HG03097 (cell line): ENCODE data around the gene UBE2E2.
A peak's percentile ranks its signal among the peaks of the same experiment; 100 is the strongest.

Experiments
- ATAC-seq: cut with Tn5 transposase; IDR thresholded peaks from one replicate; pipeline ENCODE4 v1.9.1; 2021; ENCODE audit not compliant: unreplicated experiment, low FRiP score

Gene UBE2E2

GRCh38 chr3:23192816-23193215 lies 10.3 kb upstream of the UBE2E2 start:
- no peak for ATAC-seq

DNA sequence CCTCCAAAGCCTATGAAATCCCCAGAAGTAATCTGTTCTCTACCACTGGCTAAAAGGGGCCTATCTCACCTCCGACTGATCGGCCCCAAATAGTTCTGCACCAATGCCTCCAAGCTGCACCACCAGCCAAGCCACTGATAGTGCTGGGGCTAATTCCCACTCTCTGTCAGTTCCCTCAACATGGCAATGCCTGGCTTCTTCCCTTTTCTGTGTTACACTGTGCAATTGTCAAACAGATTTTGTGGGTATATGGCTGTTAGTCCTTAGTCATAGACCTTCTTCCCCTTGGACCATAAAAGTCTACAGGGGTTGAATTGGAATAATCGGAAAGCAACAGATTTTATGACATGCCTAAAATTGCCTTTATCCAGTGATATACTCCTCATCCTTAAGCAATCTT lies 9.3 kb upstream of the UBE2E2 start:
- no peak for ATAC-seq

GRCh38 chr3:23198801-23199200 lies 4.3 kb upstream of the UBE2E2 start:
- ATAC-seq: no peak

- no peak for ATAC-seq
These were observed 3.5 kb upstream of the UBE2E2 start for GRCh38 chr3:23199649-23200048.

DNA sequence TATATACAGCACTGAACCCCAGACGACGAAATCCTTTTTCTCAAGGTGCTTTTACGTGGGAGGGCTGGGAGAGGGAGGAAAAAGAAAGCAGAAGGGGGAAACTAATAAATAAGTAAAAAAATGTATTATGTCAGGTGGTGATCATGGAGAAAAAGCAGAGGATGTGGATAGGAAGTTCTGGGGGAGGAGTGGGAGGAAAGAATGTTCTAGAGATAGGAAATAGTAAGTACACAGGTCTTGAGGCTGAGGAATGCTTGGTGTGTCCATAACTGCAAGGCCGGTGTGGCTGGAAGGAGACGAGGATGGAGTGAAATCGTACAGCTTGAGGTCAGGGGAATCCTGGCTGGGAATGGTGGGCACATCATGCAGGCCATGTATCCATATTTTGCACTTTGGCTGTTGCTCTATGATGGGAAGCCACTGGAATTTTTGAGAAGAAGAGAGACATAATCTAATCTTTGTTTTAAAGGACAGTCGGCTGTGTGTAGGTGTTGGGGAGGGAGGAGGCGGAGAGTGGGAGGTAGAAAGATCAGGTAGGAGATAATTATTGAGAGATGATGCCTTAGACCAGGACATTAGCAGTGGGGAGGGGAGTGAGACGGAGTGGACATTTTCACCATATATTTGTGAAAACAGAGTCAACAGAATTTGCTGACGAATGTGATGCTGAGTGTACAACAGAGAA lies 1.8 kb upstream of the UBE2E2 start:
- ATAC-seq: no peak

DNA sequence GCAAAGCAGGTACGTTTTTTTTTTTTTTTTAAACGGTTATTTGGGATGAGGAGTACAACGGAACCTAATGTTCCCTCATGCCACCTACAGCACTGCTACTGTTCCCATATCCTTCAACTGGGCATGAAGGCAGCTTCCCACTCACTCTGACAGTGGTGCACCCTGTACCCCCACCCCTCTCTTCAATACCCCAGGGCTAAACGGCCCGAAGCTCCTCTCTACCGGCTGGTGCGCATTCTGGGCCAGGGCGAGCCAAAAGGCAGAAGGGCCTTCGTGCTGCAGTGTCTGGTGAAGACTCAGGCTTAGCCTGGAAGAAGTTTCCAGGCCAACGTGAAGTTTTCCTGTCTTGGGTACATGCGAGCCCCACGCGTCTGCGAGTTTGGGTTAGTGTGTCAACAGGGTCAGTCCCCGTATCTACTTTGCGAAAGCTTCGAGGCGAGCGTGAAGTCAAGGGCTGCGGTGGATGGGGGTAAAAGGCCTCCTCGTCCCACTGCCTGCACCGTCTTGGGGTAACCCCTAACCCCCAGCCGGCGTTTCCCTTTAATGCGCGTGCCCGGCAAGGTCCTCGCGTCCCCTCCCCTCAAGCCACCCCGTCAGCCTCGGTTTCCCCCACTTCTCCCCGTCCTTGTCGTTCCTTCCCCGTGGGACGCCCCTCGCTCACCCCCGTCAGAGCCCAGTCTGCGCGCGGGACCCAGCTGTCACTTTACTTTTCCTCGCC lies 765 bp upstream of the UBE2E2 start:
- peak; percentile 4 for ATAC-seq

- no peak for ATAC-seq
These were observed 692 bp downstream of the UBE2E2 start for GRCh38 chr3:23203708-23204330.

DNA sequence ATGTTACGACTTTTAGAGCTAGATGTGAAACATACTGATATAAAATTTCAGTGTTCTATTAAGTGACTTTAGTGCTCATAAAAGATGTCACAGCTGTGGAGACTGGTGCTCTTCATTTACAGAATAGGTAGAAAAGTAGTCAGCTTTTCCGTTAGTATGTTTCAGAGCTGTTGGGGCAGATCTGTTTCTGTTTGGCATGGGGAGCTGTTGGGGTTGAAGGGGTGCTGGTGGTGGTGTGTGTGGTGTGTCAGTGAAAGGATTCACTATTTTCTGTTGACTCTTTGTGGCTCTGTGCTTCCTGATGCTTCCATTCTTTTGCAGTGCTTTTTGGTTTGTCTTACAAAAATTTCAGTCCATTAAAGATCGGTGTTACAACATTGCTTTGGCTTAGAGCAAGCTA lies 3.2 kb downstream of the UBE2E2 start:
- ATAC-seq: no peak

- no peak for ATAC-seq
These were observed 6.0 kb downstream of the UBE2E2 start for GRCh38 chr3:23209103-23209502.

DNA sequence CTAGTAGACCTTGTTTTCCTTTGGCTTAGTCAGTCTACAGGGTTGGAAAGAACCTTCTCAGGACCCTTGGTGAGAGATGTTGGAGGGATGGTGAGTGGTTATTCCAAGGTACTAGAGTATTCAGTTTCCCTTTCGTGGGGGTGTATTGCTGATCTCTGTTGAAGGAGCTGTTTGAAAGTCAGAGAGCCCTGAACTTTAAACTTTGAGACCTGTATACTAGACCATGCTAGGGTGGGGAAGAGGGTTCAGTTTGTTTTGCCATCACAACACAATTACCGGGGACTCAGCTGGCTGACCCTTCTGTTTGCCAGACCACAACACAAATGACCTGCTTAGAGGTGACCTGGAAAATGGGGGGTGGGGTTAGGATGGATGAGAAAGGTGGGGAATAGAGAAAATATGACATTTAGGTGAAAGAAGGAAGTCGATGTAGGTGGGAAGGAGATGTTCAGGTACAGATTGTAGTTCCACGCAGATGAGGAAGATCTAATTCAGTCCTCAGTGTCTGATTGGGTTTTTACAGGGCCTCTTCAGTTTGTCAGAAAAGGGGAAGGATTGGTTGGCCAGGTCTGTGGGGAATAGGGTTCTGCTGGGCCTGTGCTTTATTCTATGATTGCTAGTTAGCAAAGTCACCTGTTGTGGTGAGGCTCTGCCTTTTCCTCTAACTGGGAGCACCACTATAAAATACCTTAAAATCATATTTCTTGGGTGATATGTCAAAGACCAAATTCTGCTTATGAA lies 6.8 kb downstream of the UBE2E2 start:
- ATAC-seq: no peak

- no peak for ATAC-seq
These were observed 10.7 kb downstream of the UBE2E2 start for GRCh38 chr3:23213813-23214212.

DNA sequence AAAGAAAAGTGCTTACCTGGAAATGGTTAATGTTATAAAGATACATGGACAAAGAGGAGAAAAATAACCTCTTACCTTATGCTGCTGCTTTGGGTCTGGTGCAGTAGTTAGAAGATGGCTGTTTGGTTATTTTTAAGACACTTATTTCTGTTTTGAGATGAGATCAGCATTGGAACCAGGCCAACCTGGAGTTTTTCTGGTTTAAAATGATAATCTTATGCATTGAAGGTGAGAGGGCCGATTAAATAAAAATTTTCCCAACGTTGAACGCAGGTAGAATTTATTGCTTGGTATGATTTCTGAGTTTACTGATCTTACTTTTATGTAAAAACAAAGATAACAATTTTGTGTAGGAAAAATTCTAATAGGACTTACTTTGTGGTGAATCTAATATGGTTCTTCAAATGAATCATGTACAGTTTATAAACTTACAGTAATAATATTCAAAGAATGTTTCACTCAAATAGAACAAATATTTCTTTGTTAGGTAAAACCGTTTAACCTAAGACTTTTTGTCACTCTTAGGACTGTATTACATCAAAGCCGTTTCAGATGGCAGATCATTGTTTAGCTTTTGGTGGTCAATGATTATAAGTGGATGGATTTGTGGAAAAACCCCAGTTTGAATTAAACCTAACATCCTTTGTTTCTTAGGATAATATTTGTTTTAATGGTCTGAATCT lies 14.9 kb downstream of the UBE2E2 start:
- no peak for ATAC-seq

DNA sequence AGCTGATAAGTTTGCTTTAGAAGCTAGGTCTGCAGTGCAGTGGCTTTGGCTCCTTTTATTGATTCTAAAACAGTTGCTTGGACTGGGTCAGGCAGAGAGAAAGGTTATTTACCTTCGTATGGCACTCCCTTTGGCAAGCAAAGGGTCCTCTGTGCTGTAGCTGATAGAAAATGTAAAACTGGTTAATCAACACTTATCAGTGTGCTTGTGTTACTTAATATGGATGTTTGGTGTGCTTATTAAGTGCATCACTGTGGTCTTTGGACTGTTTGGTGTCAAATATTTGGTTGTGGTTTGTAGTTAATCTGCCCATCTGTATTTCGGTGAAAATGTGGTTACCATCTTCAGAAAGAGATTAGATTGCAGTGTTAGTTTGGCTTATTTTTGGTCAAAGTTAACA lies 16.0 kb downstream of the UBE2E2 start:
- peak; percentile 53 for ATAC-seq

DNA sequence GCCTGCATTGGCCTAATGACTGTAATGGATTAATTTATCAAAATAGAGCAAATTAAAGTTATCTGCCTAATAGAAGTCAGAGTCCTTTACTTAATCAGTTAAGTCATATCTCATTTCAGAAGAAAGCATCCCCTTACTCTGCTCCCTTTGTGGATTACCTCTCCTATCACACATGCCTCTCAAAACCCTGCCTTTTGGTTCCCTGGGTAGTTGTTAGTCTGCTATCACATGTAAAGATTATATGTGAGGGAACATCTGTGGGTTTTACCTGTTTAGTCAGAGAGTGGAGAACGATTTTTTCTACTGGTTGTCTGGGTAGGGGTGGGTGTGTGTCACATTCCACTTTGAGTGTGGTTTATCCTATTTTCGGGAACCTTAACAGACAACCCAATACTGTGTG lies 16.4 kb downstream of the UBE2E2 start:
- peak; percentile 30 for ATAC-seq

GRCh38 chr3:23221136-23221535 lies 18.0 kb downstream of the UBE2E2 start:
- ATAC-seq: no peak

DNA sequence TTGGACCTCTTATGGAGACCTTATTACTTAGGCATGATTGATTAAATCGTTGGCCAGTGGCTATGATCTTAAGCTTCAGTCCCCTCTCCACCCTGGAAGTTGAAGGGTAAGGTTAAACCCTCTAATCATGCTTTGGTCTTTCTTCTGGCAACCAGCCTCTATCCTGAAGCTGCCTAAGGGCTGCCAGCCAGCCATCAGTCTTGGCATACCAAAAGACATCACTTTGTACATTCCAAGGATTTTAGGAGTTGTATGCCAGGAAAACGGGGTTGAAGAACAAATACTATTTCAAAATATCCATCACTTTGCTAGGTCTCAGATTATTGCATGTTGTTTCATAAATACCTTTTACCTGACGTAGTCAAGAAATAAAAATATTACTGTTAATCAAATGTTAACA lies 28.9 kb downstream of the UBE2E2 start:
- no peak for ATAC-seq

- ATAC-seq: no peak
These were observed 29.7 kb downstream of the UBE2E2 start for GRCh38 chr3:23232854-23233253.

DNA sequence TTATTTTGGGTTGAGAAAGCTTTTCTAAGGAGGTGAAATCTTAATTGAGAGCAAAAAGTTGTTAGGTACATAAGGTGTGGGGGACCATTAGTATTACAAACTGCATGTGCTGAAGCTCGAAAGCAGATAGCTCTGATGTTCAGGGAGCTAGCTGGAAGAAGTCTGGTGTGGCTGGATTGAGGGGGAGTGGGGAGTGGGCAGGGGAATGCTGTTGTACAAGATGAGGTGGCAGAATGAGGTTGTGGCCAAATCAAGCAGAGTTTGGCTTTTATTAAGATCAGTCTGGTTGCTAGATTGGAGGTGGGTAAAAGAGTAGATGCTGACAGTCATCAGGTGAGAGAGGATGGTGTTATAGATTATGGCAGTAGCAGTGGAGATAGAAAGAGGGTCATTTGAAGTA lies 32.1 kb downstream of the UBE2E2 start:
- no peak for ATAC-seq

GRCh38 chr3:23236890-23237289 lies 33.8 kb downstream of the UBE2E2 start:
- ATAC-seq: no peak

DNA sequence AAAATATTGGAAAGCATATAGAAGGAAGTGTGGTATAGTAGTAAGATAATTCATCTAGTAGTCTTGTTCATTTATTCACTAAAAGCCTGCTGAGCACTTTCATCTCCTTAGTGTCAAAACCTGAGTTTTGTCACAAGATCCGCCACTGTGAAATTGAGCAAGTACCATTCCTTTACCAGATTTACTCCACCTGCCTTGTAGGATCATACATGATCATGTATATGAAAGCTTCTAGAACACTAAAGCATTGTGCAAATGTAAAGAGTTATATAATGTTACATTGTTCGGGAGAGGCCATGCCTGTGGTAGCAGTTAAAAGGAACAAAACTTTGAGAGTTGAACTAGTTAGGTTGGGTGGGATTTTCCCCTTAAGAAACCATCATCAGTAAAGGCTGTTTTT lies 35.0 kb downstream of the UBE2E2 start:
- no peak for ATAC-seq

GRCh38 chr3:23238578-23238977 lies 35.5 kb downstream of the UBE2E2 start:
- ATAC-seq: no peak
